HG02588 (cell line): ENCODE measurements around the gene ZNF768.
A peak's percentile ranks its signal among the peaks of the same experiment; 100 is the strongest.
"Not testable (repeated sequence)": the region's sequence is repeated elsewhere in the genome, so short reads cannot be mapped to it uniquely, and the experiment has no call there.

ENCODE experiments used
- ATAC-seq: cut with Tn5 transposase; IDR thresholded peaks from one replicate; pipeline ENCODE4 v1.9.1; 2021; ENCODE audit warnings: mild to moderate bottlenecking, moderate library complexity; ENCODE audit not compliant: unreplicated experiment

ZNF768 gene

GRCh38 chr16:30533748-30534367 lies 7.5 kb upstream of the ZNF768 start:
- ATAC-seq = peak; percentile 25

GRCh38 chr16:30533146-30533522 lies 6.8 kb upstream of the ZNF768 start:
- ATAC-seq = no peak

- no peak for ATAC-seq
These were observed 6.1 kb upstream of the ZNF768 start for GRCh38 chr16:30532285-30533145.

GRCh38 chr16:30530163-30531037 lies 4.0 kb upstream of the ZNF768 start:
- ATAC-seq = no peak

GRCh38 chr16:30528799-30529457 lies 2.6 kb upstream of the ZNF768 start:
- no peak for ATAC-seq

GRCh38 chr16:30527635-30528178 lies 1.3 kb upstream of the ZNF768 start:
- no peak for ATAC-seq

GRCh38 chr16:30526823-30527634 lies 663 bp upstream of the ZNF768 start:
- peak; percentile 76 for ATAC-seq

- no peak for ATAC-seq
These were observed 576 bp downstream of the ZNF768 start for GRCh38 chr16:30525844-30526136.

- no peak for ATAC-seq
These were observed 1.5 kb downstream of the ZNF768 start for GRCh38 chr16:30524575-30525568.

- no peak for ATAC-seq
These were observed 2.4 kb downstream of the ZNF768 start for GRCh38 chr16:30523768-30524574.

GRCh38 chr16:30522702-30523463 lies 3.5 kb downstream of the ZNF768 start:
- not testable (repeated sequence) for ATAC-seq

GRCh38 chr16:30521873-30522641 lies 4.3 kb downstream of the ZNF768 start:
- no peak for ATAC-seq

GRCh38 chr16:30521476-30521872 lies 4.9 kb downstream of the ZNF768 start:
- ATAC-seq = no peak

GRCh38 chr16:30519120-30520049 lies 7.0 kb downstream of the ZNF768 start:
- no peak for ATAC-seq

- ATAC-seq = no peak
These were observed 7.8 kb downstream of the ZNF768 start for GRCh38 chr16:30518552-30518951.
